NCI-H510A (cell line): ENCODE measurements around the gene ARHGAP31.

Experiments used
- DNase-seq: peaks from one replicate; lab custom pipeline; 2025; lab: John Stamatoyannopoulos, UW

ARHGAP31 gene

GRCh38 chr3:119396870-119397269 is 102.7 kb downstream of the ARHGAP31 start:
- DNase-seq: no peak

GRCh38 chr3:119400466-119400865 is 106.3 kb downstream of the ARHGAP31 start:
- no peak for DNase-seq

- no peak for DNase-seq
These were observed 106.9 kb downstream of the ARHGAP31 start for GRCh38 chr3:119401069-119401468.

- DNase-seq: no peak
These were observed 107.6 kb downstream of the ARHGAP31 start for GRCh38 chr3:119401503-119402440.

GRCh38 chr3:119402791-119403190 is 108.6 kb downstream of the ARHGAP31 start:
- no peak for DNase-seq

GRCh38 chr3:119403201-119403600 is 109.0 kb downstream of the ARHGAP31 start:
- DNase-seq: no peak

- DNase-seq: no peak
These were observed 111.1 kb downstream of the ARHGAP31 start for GRCh38 chr3:119405315-119405714.

GRCh38 chr3:119408243-119408950 is 114.2 kb downstream of the ARHGAP31 start:
- no peak for DNase-seq

GRCh38 chr3:119409844-119410243 is 115.7 kb downstream of the ARHGAP31 start:
- DNase-seq: no peak

GRCh38 chr3:119413603-119414280 is 119.6 kb downstream of the ARHGAP31 start:
- DNase-seq: no peak

- no peak for DNase-seq
These were observed 122.7 kb downstream of the ARHGAP31 start for GRCh38 chr3:119416873-119417272.

GRCh38 chr3:119417771-119418512 is 123.8 kb downstream of the ARHGAP31 start:
- no peak for DNase-seq

GRCh38 chr3:119418641-119419040 is 124.5 kb downstream of the ARHGAP31 start:
- DNase-seq: no peak

- DNase-seq: no peak
These were observed 126.0 kb downstream of the ARHGAP31 start for GRCh38 chr3:119420196-119420595.

GRCh38 chr3:119427669-119428068 is 133.5 kb downstream of the ARHGAP31 start:
- DNase-seq: no peak

- no peak for DNase-seq
These were observed 134.4 kb downstream of the ARHGAP31 start for GRCh38 chr3:119428538-119428937.

- no peak for DNase-seq
These were observed 139.6 kb downstream of the ARHGAP31 start for GRCh38 chr3:119433613-119434325.

GRCh38 chr3:119434703-119435102 is 140.5 kb downstream of the ARHGAP31 start:
- DNase-seq: no peak

GRCh38 chr3:119436977-119437376 is 142.8 kb downstream of the ARHGAP31 start:
- DNase-seq: no peak

GRCh38 chr3:119437691-119438258 is 143.6 kb downstream of the ARHGAP31 start:
- DNase-seq: no peak

GRCh38 chr3:119443179-119443578 is 149.0 kb downstream of the ARHGAP31 start:
- no peak for DNase-seq
